GM21737 (cell line): ENCODE measurements around the gene CISD1.

Source experiments
- ATAC-seq: cut with Tn5 transposase; IDR thresholded peaks from one replicate; pipeline ENCODE4 v1.9.1; 2021; ENCODE audit warnings: mild to moderate bottlenecking, moderate library complexity; ENCODE audit not compliant: unreplicated experiment

CISD1 gene

DNA sequence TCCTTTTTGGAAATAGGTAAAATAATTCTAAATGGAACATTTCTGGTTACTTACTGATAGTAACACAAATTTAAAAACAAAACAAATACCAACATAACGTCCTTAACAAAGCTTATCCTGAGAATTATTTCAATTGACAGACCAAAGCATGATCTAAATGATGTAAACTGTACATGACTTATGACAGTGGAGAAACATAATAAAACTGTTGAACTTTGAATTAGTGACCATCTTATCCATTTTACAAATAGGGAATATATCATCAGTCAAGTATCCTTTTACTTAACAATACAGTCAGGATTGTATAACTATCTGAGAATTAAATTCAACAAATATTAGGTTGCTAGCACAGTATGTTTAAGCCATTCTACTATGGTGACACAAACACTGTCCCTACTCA lies 3.7 kb upstream of the CISD1 start:
- ATAC-seq, result no peak

DNA sequence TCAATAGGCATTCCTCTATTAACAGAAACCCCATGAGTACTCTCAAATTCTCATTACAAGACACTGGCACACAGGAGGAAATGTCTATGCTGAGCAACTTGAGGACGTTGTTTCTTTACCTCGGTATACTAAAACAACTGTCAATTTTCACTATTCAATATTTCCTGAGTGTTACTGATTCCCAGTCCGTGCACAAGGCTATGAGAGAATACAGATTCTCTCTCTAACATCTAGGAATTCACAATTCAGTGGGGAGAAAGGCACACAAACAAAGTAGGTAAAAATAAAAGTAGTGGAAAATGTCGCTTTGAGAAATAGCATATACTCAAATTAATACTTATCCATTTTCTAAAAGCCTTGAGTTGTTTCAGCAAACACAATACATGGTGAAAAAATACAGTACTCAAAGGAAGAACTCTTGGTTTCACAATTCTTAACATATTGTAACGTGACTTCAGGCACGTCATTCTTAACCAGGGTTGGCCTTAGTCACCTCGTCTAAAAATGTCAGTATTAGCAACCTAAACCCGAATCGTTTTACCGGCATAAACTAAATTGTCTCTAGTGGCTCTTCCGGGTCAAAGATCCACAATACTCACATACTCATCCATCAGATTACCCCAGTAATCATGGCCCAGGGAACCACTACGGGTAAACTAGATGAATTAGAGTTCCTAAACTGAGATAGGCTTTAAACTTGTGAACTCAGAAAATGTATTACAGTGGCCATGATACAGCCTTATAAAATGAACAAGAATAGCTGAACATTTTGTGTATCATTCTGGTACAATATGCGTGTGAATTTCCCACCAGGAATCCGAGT lies 2.7 kb upstream of the CISD1 start:
- no peak for ATAC-seq

DNA sequence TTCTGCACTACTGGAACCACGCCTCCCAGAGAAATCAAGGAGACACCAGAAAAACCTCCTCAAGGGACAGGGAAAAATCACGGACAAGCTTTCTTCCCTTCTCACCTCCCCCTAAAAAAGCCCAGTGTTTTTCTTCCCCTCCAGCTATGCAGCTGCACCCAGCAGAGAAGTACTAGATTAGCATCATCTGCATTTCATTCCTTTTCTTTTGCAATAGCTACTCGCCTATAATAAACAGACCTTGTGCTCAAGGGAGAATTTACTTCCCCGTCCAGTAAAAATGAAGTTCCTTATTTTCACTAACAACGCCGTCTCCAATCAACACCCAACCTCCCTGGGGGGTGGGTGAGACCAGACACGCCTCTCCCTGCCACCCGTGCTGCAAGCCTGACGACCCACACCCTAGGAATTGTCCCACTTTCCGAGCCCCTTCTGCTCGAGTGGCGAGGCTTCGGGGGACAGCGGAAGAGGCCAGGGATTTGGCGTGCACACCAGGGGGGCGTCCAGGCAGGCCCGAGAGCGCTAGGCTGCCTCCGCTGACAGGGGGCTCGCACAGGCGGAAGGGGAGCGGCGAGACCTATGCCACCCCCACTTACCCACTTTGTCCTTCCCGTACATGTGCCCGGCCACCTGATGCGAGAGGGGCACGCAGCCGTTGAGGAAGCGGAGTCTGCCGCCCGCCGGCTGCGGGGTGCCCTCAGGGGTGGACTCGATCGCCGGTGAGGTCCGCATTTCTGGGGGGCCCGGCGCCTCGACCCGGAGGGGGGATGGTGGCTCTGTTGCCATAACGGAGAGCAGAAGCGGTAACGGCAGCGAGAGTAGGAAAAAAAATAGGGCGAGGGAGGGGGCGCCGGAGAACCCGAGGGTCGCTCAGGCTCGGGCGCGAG lies 1.9 kb upstream of the CISD1 start:
- peak; percentile 10 for ATAC-seq

DNA sequence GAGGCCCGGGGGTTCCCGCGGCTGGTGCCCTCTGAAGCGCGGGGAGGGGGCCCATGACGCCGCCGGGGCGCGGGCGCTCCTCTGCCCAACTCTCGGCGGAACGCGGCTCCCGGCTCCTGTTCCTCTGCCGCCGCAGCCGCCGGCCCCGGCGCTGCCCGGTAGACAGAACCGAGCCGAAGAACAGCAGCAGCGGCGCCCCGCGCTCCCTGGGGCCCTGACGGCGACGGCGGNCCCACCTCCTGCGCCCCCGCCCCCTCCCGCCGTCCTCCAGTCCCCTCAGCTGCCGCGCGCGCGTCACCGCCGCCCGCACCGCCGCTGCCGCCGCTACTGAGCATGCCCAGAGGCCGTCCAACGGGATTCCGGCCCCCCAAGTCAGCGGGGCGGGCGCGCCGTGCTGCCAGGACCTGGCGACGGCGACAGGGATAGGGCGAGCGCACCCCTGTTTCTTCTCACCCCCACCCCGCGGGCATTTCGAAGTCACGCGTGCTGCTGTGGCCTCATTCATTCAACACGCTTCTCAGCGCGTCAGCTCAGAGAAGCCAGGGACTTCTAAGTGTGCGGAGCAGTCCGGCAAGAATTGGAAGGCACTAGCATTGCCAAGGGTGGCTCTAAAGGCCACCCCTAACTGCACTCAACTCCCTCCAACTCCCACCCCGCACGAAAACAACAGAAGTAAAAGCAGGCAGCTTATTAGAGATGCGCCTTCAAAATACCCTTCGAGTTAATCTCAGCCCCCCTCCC lies 1.1 kb upstream of the CISD1 start, which contains the start of gene IPMK:
TSS of gene IPMK (minus strand) at position 182 of the 741 bp plus-strand sequence. CDS start 283 bp downstream, outside the sequence.
- peak; percentile 57 for ATAC-seq

DNA sequence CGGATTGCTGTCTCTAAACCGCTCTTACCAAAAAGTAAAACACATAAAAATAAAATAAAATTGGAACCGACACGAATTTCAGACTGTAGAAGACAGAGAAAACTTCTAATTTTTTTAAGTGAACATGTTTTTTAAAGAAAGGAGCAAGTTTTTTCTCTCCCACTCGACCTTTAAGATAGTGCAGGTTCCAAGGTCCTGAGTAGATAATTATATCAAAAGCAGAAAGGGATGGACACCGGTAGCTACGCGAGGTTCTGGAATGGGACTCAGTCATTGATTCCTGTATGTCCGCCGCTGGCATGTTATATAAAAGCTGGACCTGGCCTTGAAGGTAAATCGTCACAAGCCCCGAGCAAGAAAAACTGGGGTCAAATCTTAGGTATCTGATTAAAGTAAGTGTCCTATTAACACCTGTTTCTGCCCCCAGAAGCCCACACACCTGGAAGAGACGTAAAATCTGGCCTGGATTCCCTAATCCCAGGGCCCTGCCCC lies 462 bp upstream of the CISD1 start:
- ATAC-seq, result no peak

DNA sequence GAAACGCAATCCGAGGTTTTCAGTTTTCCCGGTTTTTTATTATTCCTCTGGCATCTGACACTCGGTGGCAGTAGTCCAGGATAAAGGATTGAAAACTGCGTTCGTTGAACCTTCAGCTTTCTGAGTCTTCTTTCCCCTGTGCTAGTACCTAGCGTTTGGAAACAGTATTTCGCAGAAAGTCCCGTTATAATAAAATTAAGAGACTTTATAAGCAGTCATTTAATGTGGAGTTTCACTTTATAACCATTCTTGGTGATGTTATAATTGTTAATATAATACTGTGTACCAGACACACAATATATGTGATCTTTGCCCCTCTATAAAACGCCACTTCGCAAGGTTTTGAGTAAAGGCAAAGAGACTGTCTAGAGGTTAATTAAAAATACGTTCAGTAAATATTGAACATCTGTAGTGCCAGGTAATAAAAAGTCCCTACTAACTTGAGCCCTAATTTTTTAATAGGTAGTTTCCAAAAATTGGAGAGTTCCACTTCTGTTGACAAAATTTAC lies 874 bp downstream of the CISD1 start:
- no peak for ATAC-seq

DNA sequence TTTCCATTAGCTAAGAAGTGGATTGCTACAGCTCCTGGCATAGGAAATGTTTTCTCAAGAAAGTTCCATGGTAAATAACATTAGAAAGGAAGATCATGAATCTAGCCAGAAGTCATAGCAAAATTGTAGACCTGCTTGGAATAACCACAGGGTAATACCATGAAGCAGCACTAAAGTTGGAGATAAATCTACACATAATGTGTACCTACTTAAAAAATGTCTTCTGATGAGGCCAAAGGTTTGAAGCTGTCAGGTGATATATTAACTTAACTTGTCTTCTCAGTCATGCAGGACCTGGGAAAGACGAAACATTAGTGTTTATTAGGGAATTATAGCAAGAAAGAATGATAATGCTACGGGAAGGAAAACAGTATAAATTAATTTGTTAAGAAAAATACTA lies 6.3 kb downstream of the CISD1 start:
- no peak for ATAC-seq

DNA sequence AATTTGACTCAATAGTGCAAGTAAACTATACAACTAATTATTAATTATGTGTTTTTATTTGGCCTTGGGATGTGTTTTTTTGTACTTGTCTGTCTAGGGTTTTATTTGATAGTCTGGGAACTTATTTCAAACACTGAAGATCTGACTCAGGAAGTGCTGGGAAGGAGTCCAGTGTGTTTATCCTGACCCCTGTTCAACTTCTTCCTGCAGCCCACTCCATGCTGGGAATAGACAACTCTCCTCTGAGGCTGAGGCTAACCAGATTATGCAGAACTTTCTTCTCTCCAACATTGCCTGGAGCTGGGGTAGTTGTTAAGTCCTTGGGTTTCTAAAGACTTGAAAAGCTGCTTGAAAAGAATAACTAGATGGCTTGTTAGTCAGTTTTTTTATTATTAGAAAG lies 6.9 kb downstream of the CISD1 start:
- no peak for ATAC-seq

DNA sequence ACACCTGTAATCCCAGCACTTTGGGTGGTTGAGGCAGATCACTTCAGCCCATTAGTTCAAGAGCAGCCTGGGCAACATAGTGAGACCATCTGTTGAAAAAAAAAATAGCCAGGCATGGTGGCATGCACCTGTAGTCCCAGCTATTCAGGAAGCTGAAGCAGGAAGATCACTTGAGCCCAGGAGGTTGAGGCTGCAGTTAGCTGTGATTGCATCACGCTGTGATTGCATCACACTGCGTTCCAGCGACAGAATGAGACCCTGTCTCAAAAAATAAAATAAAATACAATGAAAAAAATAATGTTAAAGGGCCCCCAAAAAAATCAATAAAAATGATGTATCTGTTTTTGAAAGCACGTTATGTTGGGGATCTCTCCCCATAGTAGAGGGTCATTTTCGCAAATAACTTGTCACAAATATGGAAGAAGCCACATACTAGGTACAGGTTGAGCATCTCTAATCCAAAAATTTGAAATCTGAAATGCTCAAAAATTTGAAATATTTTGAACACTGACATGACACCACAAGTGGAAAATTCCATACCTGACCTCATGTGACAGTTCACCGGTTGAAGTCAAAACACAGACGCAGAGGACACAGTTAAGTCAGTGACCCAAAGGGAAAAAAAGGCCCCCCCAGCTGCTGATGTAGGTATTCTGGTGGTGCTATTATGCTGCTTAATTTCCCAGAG lies 9.5 kb downstream of the CISD1 start:
- no peak for ATAC-seq

DNA sequence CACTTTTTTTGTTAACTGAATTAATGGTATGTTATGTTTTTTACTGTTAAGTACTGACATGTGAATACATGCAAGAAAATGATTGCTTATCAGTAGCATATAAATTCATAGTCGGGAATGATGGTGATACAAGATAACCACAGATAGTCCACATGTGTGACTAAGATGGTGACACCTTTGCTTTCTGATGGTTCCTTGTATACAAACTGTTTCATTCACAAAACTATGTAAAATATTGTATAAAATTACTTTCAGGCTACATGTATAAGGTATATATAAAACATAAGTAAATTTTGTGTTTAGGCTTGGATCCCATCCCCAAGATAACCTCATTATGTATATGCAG lies 10.0 kb downstream of the CISD1 start:
- ATAC-seq, result no peak

DNA sequence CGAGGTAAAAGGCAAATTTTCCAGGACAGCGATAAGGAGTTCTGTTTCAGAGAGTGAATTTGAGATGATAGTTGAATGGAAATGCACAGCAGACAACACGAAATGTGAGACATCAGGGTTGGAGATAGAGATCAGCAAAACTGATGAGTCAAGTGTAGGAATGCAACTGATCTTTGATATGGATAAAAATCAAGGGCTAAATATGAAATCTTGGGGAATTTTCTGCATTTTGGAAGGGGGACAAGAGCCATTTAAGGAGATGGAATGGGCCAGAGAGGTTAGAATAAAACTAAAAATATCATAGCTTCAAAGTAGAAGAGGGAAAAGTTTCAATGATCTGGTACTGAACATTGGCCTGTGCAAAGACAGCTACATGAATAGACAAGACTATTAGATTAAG lies 11.5 kb downstream of the CISD1 start:
- no peak for ATAC-seq

DNA sequence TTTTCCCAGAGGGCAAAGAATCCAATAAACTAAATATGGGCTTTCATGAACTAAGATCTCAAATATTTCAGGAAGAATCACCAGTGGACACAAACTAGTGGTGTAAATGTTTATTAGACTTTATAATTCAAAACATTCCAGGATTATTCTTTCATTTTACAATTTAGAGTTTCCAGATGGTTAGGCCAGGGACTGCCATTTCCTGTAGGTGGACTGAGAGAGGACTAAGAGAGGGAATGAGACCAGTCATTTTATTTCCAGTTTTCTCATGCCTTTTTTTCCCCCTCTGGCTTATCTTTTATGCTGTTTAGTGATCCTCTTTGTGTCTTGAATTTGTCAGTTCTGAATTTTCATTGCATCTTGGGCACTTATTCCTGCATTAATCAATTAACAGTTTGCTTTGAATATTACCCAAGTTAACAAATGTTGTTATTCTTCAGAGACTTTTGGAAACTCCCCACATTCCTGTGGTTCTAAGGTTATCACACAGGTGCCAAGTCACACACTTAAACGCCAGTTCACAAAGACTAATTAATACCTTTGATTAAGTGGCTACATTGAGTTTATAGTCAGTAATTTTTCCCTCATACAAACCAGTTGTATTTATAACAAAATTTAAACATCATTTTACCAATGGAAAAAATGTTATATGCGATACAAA lies 12.3 kb downstream of the CISD1 start:
- ATAC-seq, result no peak

DNA sequence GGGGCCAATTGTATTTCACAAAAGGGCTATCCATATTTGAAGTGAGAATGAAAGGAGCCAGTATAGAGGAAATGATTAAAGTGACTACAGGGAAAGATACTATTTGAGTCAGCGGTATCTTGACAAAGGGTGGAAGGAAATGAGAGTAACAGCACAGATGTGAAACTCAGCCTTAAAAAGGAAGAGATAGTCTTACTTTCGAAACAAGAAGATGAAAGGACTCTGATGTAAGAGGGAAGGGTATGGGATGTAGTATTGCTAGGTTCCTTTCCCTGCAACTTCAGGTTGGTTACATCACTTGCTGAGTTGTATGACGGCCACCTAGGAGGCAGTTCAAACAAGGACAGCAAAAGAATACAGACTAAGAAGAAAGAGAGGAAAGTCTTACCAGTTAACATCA lies 13.7 kb downstream of the CISD1 start:
- ATAC-seq, result peak; percentile 99

DNA sequence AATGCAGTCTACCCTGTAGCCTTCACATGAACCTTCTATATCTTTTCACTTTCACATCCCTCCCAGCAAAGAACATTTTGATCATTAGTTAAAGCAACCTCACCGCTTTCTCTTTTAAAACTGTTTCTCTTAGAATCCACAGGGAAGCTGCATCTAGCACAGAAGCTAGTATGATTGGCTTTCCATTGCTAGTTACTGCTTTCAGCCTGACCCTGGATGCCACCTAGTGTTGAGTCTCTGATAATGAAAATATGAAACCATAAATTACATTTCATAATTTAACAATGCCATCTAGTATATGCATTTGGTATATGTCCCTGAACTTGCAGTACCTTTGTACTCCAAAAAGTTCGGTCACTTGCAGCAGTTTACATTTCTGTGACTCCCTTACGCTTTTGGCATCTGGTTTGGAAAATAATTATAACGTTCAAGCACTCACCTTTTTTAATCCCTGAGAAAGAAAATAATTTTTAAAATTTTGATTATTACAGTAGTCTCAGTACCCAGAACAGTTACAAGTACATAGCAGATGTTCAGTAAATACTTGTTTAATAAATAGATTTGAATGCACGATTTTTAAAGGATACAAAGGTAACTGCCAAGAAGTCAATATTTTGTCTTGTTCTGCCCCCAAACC lies 22.7 kb downstream of the CISD1 start:
- ATAC-seq, result peak; percentile 79

DNA sequence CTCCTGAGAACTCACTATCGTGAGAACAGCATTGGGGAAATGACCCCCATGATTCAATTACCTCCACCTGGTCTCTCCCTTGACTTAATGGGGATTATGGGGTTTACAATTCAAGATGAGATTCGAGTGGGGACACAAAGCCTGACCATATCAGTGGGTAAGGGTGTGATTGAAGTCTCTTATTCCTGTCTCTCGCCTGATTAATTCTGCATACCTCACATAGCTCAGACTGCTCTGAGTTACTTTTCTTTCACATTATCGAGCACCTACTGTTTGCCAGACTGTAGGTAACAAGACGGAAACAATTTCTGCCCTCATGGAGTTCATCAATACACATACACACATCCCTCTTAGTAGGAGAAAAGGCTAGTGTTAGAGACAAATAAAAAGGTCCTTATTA lies 25.0 kb downstream of the CISD1 start:
- no peak for ATAC-seq

DNA sequence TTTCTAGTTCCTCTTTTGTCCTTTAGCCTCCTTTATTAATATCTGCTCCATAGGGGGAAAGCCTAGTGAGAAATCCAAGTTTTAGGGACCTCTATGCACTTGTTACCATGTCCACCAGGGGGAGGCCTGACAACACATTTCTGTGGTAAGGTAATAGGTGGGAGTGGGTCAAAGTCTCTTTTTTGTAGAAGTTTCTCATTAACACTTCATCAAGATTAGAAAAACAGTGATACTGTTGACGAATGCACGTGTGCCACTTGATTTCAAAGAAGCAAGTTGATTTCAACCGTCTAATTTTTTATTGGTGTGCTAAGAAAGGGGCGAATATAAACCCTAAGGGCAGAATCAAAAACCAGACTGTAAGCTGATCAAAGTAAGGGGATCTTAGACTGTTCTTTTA lies 30.6 kb downstream of the CISD1 start:
- ATAC-seq, result peak; percentile 93

DNA sequence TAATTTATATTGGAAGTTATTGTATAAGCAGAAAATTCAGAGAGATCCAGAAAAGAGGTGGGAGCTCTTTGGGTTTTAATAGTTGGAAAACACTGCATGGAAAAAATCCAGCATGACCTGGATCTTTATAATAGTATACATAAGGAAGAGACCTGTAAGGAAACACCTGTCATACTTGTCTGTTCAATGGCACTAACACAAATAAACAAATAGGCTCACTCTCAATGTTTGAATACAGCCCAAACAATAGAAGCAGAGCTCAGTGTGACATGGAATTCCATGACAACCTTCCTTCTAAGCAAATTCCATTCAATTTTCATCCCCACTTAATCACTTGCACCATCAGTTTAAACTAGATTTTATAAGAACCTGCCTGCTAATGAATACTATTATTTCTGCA lies 31.7 kb downstream of the CISD1 start:
- no peak for ATAC-seq

DNA sequence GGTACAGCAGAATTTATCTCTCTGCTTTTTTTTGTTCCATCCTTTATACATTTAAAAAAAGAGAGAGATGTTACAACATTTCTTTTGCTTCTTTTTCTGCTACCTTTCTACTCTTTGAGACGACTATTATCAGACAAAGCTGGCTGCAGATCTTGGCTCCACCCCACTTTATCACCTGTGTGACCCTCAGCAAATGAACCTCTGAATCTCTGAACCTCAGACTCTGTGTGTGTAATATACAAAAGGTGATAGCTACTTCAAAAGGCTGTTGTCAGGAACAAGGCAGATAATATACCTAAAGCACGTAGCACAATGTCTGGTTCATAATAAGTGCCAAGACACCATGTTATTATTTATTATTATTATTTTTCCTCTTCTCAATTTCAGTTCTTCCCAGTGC lies 33.3 kb downstream of the CISD1 start:
- no peak for ATAC-seq

DNA sequence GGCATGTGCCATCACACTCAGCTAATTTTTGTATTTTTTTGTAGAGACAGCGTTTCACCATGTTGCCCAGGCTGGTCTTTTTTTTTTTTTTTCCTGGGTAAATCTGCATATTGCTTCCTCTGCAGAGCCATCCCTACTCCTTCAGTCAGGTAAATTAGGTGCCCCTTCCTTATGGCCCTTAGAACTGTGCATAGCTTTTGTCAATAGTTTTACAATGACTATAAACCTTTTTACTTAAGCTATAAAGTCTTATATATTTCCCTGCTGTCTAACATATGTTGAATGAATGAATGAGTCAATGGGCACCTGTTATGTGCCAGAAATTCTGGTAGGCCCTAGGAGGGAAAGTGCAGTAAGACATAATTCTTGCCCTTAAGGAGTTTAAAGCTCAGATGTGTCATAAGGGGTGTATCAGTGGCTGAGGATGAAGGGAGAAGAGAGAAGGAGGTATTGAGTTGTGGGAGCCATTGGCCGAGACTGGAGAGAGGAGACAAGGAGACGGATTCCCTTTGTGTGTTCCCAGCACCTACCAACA lies 35.2 kb downstream of the CISD1 start:
- ATAC-seq, result no peak
